Lower leg skin (tissue), 4 donors: ENCODE results near the gene SNRNP200. TPM values are rescaled to one million over a fixed set of nuclear protein-coding genes. Genes with fewer than 3 reads are reported as not detected.

Experiments used
- DNase-seq, 2 donors: peaks; one replicate each; pipeline ENCODE4 v3.0.0-alpha.2; 2019; ENCODE audit warnings: low spot score in 2 of 2
- H3K4me3 ChIP-seq: fragments of 200-600 bp; sonication (generic); 2 replicates; pipeline ENCODE4 v1.5.1; 2017; ENCODE audit warnings: mild to moderate bottlenecking, low read depth; ENCODE audit not compliant: poor library complexity, severe bottlenecking
- CTCF ChIP-seq, 3 donors: fragments of 450-650 bp; IDR thresholded peaks; one replicate each; pipeline ENCODE4 v1.5.1; 2016; ENCODE audit warnings: antibody characterized with exemption in 3 of 3, mild to moderate bottlenecking in 3 of 3, moderate library complexity in 2 of 3
- POLR2A ChIP-seq, 2 donors: fragments of 450-650 bp; IDR thresholded peaks; one replicate each; pipeline ENCODE4 v1.6.1; 2016 to 2017; ENCODE audit warnings: antibody characterized with exemption in 2 of 2, mild to moderate bottlenecking in 1 of 2, moderate library complexity in 1 of 2
- WGBS, 2 donors: methylation state at CpG; one replicate each; pipeline ENCODE4 v1.1.5; 2018; 5-methylcytosine and 5-hydroxymethylcytosine counted together
- intact Hi-C: fragments of 100-400 bp; cut with DNase I; formaldehyde crosslinking; loops from one replicate; pipeline ENCODE4 v1.15.0; 2023; ENCODE audit warnings: low total_unique reads
- total RNA-seq, 4 donors: library from RNA; depleted of rRNA; stranded (reverse); fragments of >200 nt; gene quantifications; one replicate each; pipeline ENCODE4 v1.1.0, GENCODE V29; 2016

Gene SNRNP200
- total RNA-seq = 10 to 100 TPM; 73.4 to 94.0 (median 87.5) TPM

DNA sequence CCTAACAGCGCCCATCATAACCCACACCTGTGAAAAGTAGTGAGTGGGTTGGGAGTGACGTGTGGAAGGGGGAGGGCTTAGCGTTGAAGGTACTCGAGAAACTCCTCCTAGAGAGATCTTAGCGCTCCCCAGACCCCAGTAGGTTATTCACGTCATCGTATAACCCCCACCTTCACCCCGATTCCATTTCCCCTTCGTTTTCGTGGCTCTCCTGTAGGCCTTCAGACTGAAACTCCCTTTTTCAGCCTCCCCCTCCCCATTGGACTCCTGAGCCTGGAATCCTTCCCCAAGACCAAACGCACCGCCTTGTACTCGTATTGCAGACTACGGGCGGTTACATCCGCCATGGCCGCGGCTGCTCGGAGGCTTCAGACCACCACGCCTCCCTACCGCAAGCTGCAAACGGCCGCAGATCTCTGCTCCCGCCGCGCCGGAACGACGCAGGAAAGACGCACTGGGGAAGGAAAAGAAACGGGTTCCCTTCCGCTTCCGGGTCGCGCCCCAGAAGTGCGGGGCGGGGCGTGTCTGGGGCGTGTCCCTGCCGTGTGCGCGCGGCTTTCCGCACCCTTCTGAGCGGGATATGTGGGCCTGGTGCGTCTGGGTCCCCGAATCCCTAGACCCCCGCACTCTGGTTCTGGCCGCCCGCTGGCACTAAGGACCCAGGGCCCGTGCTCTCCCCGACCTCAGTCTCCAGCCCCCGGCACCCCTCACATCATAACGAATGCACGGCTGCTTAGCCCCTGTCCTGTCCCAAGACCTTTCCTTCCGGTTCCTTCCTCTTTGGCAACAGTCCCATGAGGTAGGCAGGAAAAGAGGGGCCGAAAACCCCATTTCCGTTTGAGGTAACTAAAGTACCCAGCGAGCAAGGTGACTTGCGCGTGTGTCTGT, at the start of gene SNRNP200:
SNRNP200 (minus strand) TSS at position 456 of the 888 bp plus-strand sequence; CDS start at position 347, 109 bp downstream.
- DNase-seq = peak; percentile 77 to 98
- peak in 1 of 2 donors; percentile 51 for TF ChIP-seq POLR2A (IDR thresholded peaks at IDR 0.05)
- no peak for TF ChIP-seq CTCF (IDR thresholded peaks at IDR 0.05)
- H3K4me3 ChIP-seq = peak within 1 kb of the TSS; percentile 84
- intact Hi-C loops = no loop called here
- WGBS, 2 donors = 0 to 1% methylated on average over 48 to 61 of the region's 61 CpGs

DNA sequence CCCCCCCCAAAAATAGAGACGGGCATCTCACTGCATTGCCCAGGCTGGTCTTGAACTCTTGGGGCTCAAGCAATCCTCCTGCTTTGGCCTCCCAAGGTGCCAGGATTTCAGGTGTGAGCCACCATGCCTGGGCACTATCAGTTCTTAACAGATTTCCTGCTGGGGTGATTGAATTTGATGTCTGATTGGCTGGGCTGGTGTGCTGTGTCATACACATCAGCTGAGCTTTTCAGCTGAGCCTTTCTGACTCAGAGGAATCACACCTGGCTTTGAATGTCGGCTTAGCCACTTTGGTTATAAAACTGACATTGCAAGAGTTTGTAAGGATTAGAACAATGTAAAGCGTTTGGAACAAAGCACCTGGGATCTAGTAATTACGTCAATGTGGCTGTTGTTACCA, 49.1 kb upstream of the SNRNP200 start:
- intact Hi-C loops = no loop called here
- TF ChIP-seq POLR2A (IDR thresholded peaks at IDR 0.05) = no peak
- no peak for TF ChIP-seq CTCF (IDR thresholded peaks at IDR 0.05)
- 79 to 90% methylated on average over 4 of the region's 4 CpGs for WGBS, 2 donors
- DNase-seq = no peak
- no peak overlapping the region for H3K4me3 ChIP-seq

DNA sequence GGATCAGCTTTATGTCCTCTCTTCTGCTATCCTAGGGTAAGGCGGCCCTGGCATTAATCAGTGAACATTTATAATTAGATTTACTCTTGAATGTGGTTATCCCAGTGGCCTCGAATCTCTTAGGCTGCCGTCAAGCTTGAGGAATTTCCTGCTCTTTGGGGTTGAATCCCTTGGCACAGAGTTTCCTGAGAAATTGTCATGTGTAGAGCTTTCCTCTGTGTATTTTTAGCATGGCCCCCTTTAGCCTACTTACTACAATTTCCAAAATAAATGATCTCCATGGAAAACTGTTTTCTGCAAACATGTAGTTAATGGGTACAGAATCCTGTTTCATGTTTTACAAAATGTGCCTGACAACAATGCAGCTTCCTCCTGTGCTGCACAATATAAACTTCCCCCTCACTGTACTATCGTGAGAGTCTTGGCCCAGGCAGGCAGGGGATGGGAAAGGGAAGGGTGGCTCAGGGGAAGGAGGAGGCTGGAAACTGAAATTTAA, 48.3 kb upstream of the SNRNP200 start:
- intact Hi-C loops = no loop called here
- WGBS, 2 donors = 55 to 62% methylated on average over 4 of the region's 4 CpGs
- no peak overlapping the region for H3K4me3 ChIP-seq
- DNase-seq = no peak
- TF ChIP-seq CTCF (IDR thresholded peaks at IDR 0.05) = no peak
- no peak for TF ChIP-seq POLR2A (IDR thresholded peaks at IDR 0.05)

- H3K4me3 ChIP-seq = no peak overlapping the region
- peak; percentile 67 to 93 for DNase-seq
- WGBS, 2 donors = 35 to 37% methylated on average over 7 to 9 of the region's 9 CpGs
- TF ChIP-seq POLR2A (IDR thresholded peaks at IDR 0.05) (no peak), CTCF (IDR thresholded peaks at IDR 0.05) (no peak)
- intact Hi-C loops = no loop called here
Observed at GRCh38 chr2:96353032-96353561, 47.8 kb upstream of the SNRNP200 start.

DNA sequence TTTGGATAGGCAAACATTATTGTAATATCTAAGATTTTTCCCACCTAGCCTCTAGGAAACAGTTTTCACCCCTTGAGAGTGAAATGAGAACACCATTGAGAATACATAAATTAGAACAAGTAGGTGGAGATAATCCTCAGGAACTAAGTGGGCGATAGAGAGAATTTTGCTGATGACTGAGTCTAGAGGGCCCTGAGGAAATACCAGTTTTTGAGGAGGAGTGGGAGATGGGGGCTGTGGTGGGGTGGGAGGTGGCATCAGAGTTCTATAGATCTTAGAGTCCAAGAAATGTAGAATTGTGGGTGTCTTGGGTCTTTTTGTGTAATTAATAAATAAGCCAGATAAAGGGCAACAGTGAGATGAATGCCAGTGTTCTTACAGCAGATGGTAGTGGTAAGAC, 42.0 kb upstream of the SNRNP200 start:
- 93 to 97% methylated on average over 1 of the region's 1 CpG for WGBS, 2 donors
- TF ChIP-seq POLR2A (IDR thresholded peaks at IDR 0.05) (no peak), CTCF (IDR thresholded peaks at IDR 0.05) (no peak)

More for the DNA sequence above, 42.0 kb upstream of the SNRNP200 start:
- intact Hi-C loops = no loop called here
- no peak for DNase-seq
- H3K4me3 ChIP-seq = no peak overlapping the region
